K562 (cell line): ENCODE data around the gene TIPARP. TPM values are rescaled to one million over a fixed set of nuclear protein-coding genes. Genes with fewer than 3 reads are reported as not detected.

Experiments used
- ATAC-seq: fragments of 200-7000 bp; cut with Tn5 transposase; 3 replicates; pipeline ENCODE4 v1.9.1; 2020; ENCODE audit warnings: moderate library complexity
- BruUV-seq: library from RNA; stranded (reverse); fragments of 400-500 nt; replicated peaks from 2 replicates; lab custom pipeline; 2021; lab: Mats Ljungman, UMichigan
- CTCF ChIA-PET: fragments of 300-600 bp; formaldehyde crosslinking; extraction: SDS; loops from one replicate; lab custom pipeline; 2021; ENCODE audit warnings: low intra/inter-chr PET ratio; lab: Yijun Ruan, JAX
- POLR2A ChIA-PET: fragments of 300-600, 350-650 bp; sonication (Branson Sonifier 250); formaldehyde crosslinking; extraction: SDS; loops from one replicate; lab custom pipeline; 2021; ENCODE audit warnings: antibody characterized with exemption, inconsistent platforms; lab: Yijun Ruan, JAX
- DNase-seq, 4 experiments: peaks; one replicate each; pipeline versions ENCODE4 v3.0.0 to v3.0.0-alpha.2; 2011 to 2018; ENCODE audit warnings: low spot score in 3 of 4, mixed read lengths in 3 of 4; ENCODE audit errors: extremely low read depth in 1 of 4
- FAIRE-seq: peaks from 2 replicates; lab custom pipeline; 2011; peaks lifted over from hg19 to GRCh38; lab: Jason Lieb, UNC
- H2AFZ ChIP-seq: 2 replicates; pipeline ENCODE4 v1.6.0; 2011; ENCODE audit warnings: low read depth, low read length, control low read depth, inconsistent platforms
- H3K27ac ChIP-seq: fragments of 200-600 bp; 3 replicates; pipeline ENCODE4 v1.8.0; 2011; ENCODE audit warnings: low read depth, mild to moderate bottlenecking, control low read depth, inconsistent platforms, low read length, moderate library complexity, mixed read lengths; ENCODE audit errors: extremely low read depth
- H3K27me3 ChIP-seq, 2 experiments: fragments of 300-600 bp in 1 of 2; 2 replicates in 1 of 2; 3 replicates in 1 of 2; pipeline versions ENCODE4 v1.6.0 to v1.8.0; 2011; ENCODE audit warnings: inconsistent platforms in 2 of 2, low read length in 2 of 2, mild to moderate bottlenecking in 1 of 2, mixed read lengths in 1 of 2, moderate library complexity in 1 of 2; ENCODE audit not compliant: control insufficient read depth in 2 of 2, insufficient read depth in 2 of 2
- H3K36me3 ChIP-seq: fragments of 300-600 bp; 3 replicates; pipeline ENCODE4 v1.8.0; 2011; ENCODE audit warnings: mild to moderate bottlenecking, low read length, inconsistent platforms; ENCODE audit not compliant: control insufficient read depth, insufficient read depth
- H3K4me1 ChIP-seq, 2 experiments: fragments of 200-600 bp in 1 of 2; replicated peaks in 1 of 2; 2 replicates in 1 of 2; 3 replicates in 1 of 2; pipeline versions ENCODE4 v1.5.1 to v1.8.0; 2011; ENCODE audit warnings: inconsistent platforms in 2 of 2, low read length in 2 of 2, mild to moderate bottlenecking in 1 of 2, mixed read lengths in 1 of 2, moderate library complexity in 1 of 2; ENCODE audit not compliant: control insufficient read depth in 2 of 2, insufficient read depth in 2 of 2
- H3K4me2 ChIP-seq: 2 replicates; pipeline ENCODE4 v1.6.1; 2011; ENCODE audit warnings: low read length, control low read depth, inconsistent platforms, mixed read lengths; ENCODE audit not compliant: insufficient read depth
- H3K4me3 ChIP-seq: fragments of 200-600 bp; sonication (generic), shearing (Covaris generic); 2 replicates; pipeline ENCODE4 v1.5.1; 2016; ENCODE audit warnings: control low read depth, inconsistent platforms
- H3K79me2 ChIP-seq: fragments of 200-600 bp; 3 replicates; pipeline ENCODE4 v1.8.0; 2011; ENCODE audit warnings: low read length, inconsistent platforms; ENCODE audit not compliant: control insufficient read depth, insufficient read depth
- H3K9ac ChIP-seq, 2 experiments: 2 replicates each; pipeline versions ENCODE4 v1.6.0 to v1.6.1; 2011; ENCODE audit warnings: low read depth in 2 of 2, low read length in 2 of 2, control low read depth in 1 of 2, inconsistent platforms in 1 of 2, mild to moderate bottlenecking in 1 of 2, mixed read lengths in 1 of 2; ENCODE audit not compliant: insufficient read depth in 1 of 2
- H3K9me1 ChIP-seq: one replicate; pipeline ENCODE4 v1.6.0; 2011; ENCODE audit warnings: inconsistent platforms, mild to moderate bottlenecking, low read length, moderate library complexity; ENCODE audit not compliant: control insufficient read depth, insufficient read depth
- H3K9me3 ChIP-seq: replicated peaks from 2 replicates; pipeline ENCODE4 v1.5.1; 2011; ENCODE audit warnings: low read depth, low read length, inconsistent platforms; ENCODE audit not compliant: control insufficient read depth, insufficient read depth
- H4K20me1 ChIP-seq: replicated peaks from 2 replicates; pipeline ENCODE4 v1.6.1; 2011; ENCODE audit warnings: low read length, inconsistent platforms, mixed read lengths; ENCODE audit not compliant: control insufficient read depth, insufficient read depth
- CXXC5 ChIP-seq: fragments of 250-450 bp; sonication (Bioruptor Pico); IDR thresholded peaks from 2 replicates; pipeline ENCODE4 v1.8.0; 2022; ENCODE audit warnings: inconsistent platforms, mild to moderate bottlenecking, moderate library complexity
- EP300 ChIP-seq: IDR thresholded peaks from 2 replicates; pipeline ENCODE4 v1.6.1; 2012; ENCODE audit warnings: low read length, improper control_type of control experiment
- ILK ChIP-seq: fragments of 450-650 bp; IDR thresholded peaks from 2 replicates; pipeline ENCODE4 v1.6.1; 2016; ENCODE audit warnings: missing genetic modification characterization, low read depth, mild to moderate bottlenecking, missing compliant biosample characterization, moderate library complexity, borderline replicate concordance
- KAT8 ChIP-seq: fragments of 450-650 bp; IDR thresholded peaks from 2 replicates; pipeline ENCODE4 v1.6.1; 2016; ENCODE audit warnings: low read depth, mild to moderate bottlenecking
- MEIS2 ChIP-seq: fragments of 450-650 bp; IDR thresholded peaks from 2 replicates; pipeline ENCODE4 v1.6.1; 2014; ENCODE audit warnings: mild to moderate bottlenecking; ENCODE audit not compliant: partially characterized antibody
- MXI1 ChIP-seq: IDR thresholded peaks from 2 replicates; pipeline ENCODE4 v1.6.1; 2011; ENCODE audit warnings: low read depth, mild to moderate bottlenecking, improper control_type of control experiment, low read length
- NR4A1 ChIP-seq, 2 experiments: fragments of 250-450 bp in 1 of 2; fragments of 450-650 bp in 1 of 2; sonication (Bioruptor Pico) in 1 of 2; IDR thresholded peaks; 2 replicates each; pipeline versions ENCODE4 v1.4.0 to v1.6.1; 2016 to 2020; ENCODE audit warnings: mild to moderate bottlenecking in 2 of 2, missing compliant biosample characterization in 1 of 2, missing genetic modification characterization in 1 of 2, moderate library complexity in 1 of 2
- PHB2 ChIP-seq: fragments of 450-650 bp; IDR thresholded peaks from 2 replicates; pipeline ENCODE4 v1.6.1; 2017; ENCODE audit warnings: low read depth
- RB1 ChIP-seq: fragments of 450-650 bp; IDR thresholded peaks from 2 replicates; pipeline ENCODE4 v1.6.1; 2017; ENCODE audit warnings: low read depth, mild to moderate bottlenecking
- RBFOX2 ChIP-seq: fragments of 200-400 bp; formaldehyde crosslinking; IDR thresholded peaks from 2 replicates; pipeline ENCODE4 v1.6.1; 2017; ENCODE audit warnings: low read depth, mild to moderate bottlenecking, low read length, moderate library complexity
- RBM39 ChIP-seq: fragments of 200-400 bp; formaldehyde crosslinking; optimal IDR thresholded peaks from 2 replicates; pipeline ENCODE3; 2018; ENCODE audit warnings: low read depth, low read length
- ZC3H4 ChIP-seq: sonication (generic); formaldehyde crosslinking; IDR thresholded peaks from 2 replicates; pipeline ENCODE4 v1.9.0; 2021; ENCODE audit warnings: missing genetic modification reagents, borderline replicate concordance
- ZNF146 ChIP-seq: IDR thresholded peaks from one replicate; pipeline ENCODE4 v1.6.1; 2018; ENCODE audit warnings: missing compliant biosample characterization; ENCODE audit not compliant: unreplicated experiment
- ZNF77 ChIP-seq: fragments of 250-450 bp; sonication (Bioruptor Pico); IDR thresholded peaks from 2 replicates; pipeline ENCODE4 v1.5.0; 2020
- WGBS: fragments of 100-300 bp; shearing (Covaris generic); methylation state at CpG from one replicate; pipeline ENCODE4 v1.1.6; 2016; ENCODE audit warnings: low coverage, mixed read lengths; ENCODE audit not compliant: insufficient coverage; ENCODE audit errors: missing lambda C conversion rate; 5-methylcytosine and 5-hydroxymethylcytosine counted together
- in situ Hi-C: fragments of 300-500 bp; cut with MboI; formaldehyde crosslinking; loops from 4 replicates; pipeline ENCODE4 v1.15.0; 2018; ENCODE audit warnings: inconsistent platforms, mixed read lengths
- intact Hi-C: fragments of 100-400 bp; cut with micrococcal nuclease; formaldehyde crosslinking; loops from 2 replicates; pipeline ENCODE4 v1.14.2; 2022
- polyA plus RNA-seq, 8 experiments: library from polyadenylated mRNA; depleted of rRNA in 4 of 8; stranded (reverse) in 5 of 8; unstranded in 3 of 8; fragments of >200 nt; fragmentation: Nextera tagmentation in 2 of 8; fragmentation: Illumina TruSeq in 1 of 8; extraction: Ambion mirVana in 2 of 8; extraction: Trizol in 1 of 8; gene quantifications; 2 replicates each; pipeline versions ENCODE4 v1.2.1 to v1.2.3, GENCODE V29; 2011 to 2014; ENCODE audit warnings: inconsistent platforms in 1 of 8, missing spikeins in 1 of 8
- total RNA-seq, 7 experiments: library from RNA; depleted of rRNA in 6 of 7; stranded (reverse); fragments of >200 nt in 6 of 7; fragmentation: Illumina TruSeq in 2 of 7; extraction: Trizol in 2 of 7; gene quantifications; 2 replicates each; pipeline versions ENCODE4 v1.2.1 to v1.2.3, GENCODE V29; 2011 to 2021; ENCODE audit warnings: low replicate concordance in 1 of 7
- TF ChIP-seq, protein P1 (sequence below): fragments of 250-450 bp; sonication (Bioruptor Pico); IDR thresholded peaks from 2 replicates; pipeline ENCODE4 v1.9.0; 2021; ENCODE audit warnings: mild to moderate bottlenecking
- TF ChIP-seq, protein P2 (sequence below), 2 experiments: fragments of 450-650 bp; formaldehyde crosslinking in 1 of 2; IDR thresholded peaks; 2 replicates each; pipeline versions ENCODE4 v1.4.0 to v1.6.1; 2014 to 2020; ENCODE audit warnings: mild to moderate bottlenecking in 2 of 2, borderline replicate concordance in 1 of 2, low read depth in 1 of 2

Gene TIPARP
- total and polyA plus RNA-seq, 9 of the 15 experiments (the other 6 are each of a cell fraction or from before 2014, with no cell fraction given), result 2.4 to 29.4 (median 15.1) TPM

DNA sequence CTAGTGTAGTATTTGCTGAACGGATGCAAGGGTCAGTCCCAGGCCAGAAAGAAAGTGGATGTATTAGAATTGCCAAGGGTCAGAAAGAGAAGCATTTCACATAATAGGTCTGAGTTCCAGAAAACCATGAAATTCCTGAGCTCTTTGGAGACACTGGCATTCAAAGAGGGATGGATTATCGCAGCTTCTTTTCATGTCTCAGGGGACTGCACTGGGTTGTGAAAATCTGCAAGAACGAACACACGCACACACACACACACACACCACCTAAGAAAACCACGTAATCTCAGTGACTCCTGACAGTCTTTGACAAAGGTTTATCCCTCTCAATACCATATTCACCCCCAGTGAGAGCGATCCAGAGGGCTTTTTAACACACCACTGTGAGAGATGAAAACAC lies 57.9 kb downstream of the TIPARP start:
- DNase-seq (no peak), FAIRE-seq (no peak)
- Histone ChIP-seq H3K9ac (no peak overlapping the region), H4K20me1 (no peaks in the 10 kb centered on the region), H3K9me1 (no peaks in the 10 kb centered on the region), H3K4me1 (no peaks in the 10 kb centered on the region; a peak in 1 of 5 replicates), H3K79me2 (no peaks in the 10 kb centered on the region), H2AFZ (no peak overlapping the region), H3K36me3 (no peaks in the 10 kb centered on the region), H3K27me3 (no peaks in the 10 kb centered on the region)
- ChIA-PET POLR2A (interaction anchor here (0.8 kb wide), 1 partner anchor 10 kb away, joined by 4 read pairs; no protein-coding TSS in a partner anchor), CTCF (interaction anchor here (0.5 kb wide), 1 partner anchor 15 kb away, joined by 3 read pairs; no protein-coding TSS in a partner anchor)
- WGBS, result 8% methylated on average over 6 of the region's 6 CpGs
- in situ Hi-C loops, result no loop called here
- TF ChIP-seq, protein P1, sequence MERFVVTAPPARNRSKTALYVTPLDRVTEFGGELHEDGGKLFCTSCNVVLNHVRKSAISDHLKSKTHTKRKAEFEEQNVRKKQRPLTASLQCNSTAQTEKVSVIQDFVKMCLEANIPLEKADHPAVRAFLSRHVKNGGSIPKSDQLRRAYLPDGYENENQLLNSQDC (CRISPR knock-in tag), result no peak
- TF ChIP-seq RBM39 (no peak), EP300 (no peak), ZNF77 (no peak), ZC3H4 (CRISPR knock-in tag) (no peak), CXXC5 (CRISPR knock-in tag) (no peak), RB1 (no peak), RBFOX2 (no peak), MXI1 (no peak), NR4A1 (CRISPR knock-in tag; IDR thresholded peaks at IDR 0.05) (no peak), NR4A1 (tag; IDR thresholded peaks at IDR 0.05) (no peak), ILK (no peak), MEIS2 (no peak), KAT8 (no peak), ZNF146 (CRISPR knock-in tag) (no peak), PHB2 (no peak)
- TF ChIP-seq, protein P2, sequence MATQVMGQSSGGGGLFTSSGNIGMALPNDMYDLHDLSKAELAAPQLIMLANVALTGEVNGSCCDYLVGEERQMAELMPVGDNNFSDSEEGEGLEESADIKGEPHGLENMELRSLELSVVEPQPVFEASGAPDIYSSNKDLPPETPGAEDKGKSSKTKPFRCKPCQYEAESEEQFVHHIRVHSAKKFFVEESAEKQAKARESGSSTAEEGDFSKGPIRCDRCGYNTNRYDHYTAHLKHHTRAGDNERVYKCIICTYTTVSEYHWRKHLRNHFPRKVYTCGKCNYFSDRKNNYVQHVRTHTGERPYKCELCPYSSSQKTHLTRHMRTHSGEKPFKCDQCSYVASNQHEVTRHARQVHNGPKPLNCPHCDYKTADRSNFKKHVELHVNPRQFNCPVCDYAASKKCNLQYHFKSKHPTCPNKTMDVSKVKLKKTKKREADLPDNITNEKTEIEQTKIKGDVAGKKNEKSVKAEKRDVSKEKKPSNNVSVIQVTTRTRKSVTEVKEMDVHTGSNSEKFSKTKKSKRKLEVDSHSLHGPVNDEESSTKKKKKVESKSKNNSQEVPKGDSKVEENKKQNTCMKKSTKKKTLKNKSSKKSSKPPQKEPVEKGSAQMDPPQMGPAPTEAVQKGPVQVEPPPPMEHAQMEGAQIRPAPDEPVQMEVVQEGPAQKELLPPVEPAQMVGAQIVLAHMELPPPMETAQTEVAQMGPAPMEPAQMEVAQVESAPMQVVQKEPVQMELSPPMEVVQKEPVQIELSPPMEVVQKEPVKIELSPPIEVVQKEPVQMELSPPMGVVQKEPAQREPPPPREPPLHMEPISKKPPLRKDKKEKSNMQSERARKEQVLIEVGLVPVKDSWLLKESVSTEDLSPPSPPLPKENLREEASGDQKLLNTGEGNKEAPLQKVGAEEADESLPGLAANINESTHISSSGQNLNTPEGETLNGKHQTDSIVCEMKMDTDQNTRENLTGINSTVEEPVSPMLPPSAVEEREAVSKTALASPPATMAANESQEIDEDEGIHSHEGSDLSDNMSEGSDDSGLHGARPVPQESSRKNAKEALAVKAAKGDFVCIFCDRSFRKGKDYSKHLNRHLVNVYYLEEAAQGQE (IDR thresholded peaks at IDR 0.05; ENCODE audit: borderline replicate concordance), result no peak
- TF ChIP-seq, protein P2 (CRISPR knock-in tag; IDR thresholded peaks at IDR 0.05; ENCODE audit: low read depth), result no peak
- TF ChIP-seq, all 486 proteins: peak for 0
- no peak for ATAC-seq
- Histone ChIP-seq H3K4me2 (no peak overlapping the region), H3K27ac (no peak overlapping the region), H3K4me3 (no peak overlapping the region), H3K9me3 (no peaks in the 10 kb centered on the region)
- no TSS peak for BruUV-seq
- intact Hi-C loops, result no loop called here
